Stimulated activated CD8-positive, alpha-beta memory T cell treated with anti-CD3 and anti-CD28 coated beads, Interleukin-7, amount 100 ng/mL, for 24 hours (primary cell): Measurements from ENCODE around the gene CCDC78.
"Not testable (repeated sequence)": the region's sequence is repeated elsewhere in the genome, so short reads cannot be mapped to it uniquely, and the experiment has no call there.

ENCODE experiments used
- DNase-seq: peaks from one replicate; pipeline ENCODE4 v3.0.0-alpha.2; 2020; ENCODE audit warnings: low read depth

The CCDC78 gene

DNA sequence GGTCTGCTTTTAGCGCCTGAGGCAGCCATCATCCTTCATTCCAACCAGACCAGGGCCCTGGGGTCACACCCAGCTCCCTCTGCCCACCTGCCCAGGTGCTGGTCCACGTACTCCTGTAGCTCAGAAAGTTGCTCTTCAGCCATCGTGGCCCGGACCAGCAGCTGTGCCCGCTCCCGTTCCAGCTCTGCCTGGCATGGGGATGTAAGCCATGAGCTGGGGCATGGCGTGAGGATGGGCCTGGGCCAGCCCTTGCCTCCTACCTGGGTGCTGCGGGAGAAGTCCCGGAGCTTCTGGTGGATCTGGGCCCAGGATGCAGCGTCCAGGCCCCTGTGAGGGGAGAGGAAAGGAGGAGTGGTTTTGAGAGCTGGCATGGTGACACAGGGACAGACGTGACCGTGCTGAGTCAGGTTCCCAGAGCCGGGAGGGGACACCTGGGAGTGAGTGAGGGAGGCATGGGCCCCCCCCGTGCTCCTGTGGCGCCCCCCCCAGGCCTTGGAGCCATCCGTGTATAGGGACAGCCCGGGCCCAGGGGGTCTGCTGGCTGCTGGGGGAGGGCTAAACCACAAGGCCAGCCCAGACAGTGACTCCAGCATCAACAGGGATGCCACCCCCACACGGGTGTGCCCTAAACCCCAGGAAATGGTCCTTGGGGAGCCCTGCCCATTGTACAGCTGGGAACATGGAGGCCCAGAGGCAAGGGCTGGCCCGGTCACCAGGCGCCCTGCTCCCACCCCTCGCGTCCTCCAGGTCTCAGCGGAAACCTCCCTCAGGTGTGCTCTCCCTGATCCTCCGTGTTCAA, 3.2 kb downstream of the CCDC78 start:
- DNase-seq: no peak

- DNase-seq: no peak
Measured at GRCh38 chr16:721765-722540, 4.3 kb downstream of the CCDC78 start.

DNA sequence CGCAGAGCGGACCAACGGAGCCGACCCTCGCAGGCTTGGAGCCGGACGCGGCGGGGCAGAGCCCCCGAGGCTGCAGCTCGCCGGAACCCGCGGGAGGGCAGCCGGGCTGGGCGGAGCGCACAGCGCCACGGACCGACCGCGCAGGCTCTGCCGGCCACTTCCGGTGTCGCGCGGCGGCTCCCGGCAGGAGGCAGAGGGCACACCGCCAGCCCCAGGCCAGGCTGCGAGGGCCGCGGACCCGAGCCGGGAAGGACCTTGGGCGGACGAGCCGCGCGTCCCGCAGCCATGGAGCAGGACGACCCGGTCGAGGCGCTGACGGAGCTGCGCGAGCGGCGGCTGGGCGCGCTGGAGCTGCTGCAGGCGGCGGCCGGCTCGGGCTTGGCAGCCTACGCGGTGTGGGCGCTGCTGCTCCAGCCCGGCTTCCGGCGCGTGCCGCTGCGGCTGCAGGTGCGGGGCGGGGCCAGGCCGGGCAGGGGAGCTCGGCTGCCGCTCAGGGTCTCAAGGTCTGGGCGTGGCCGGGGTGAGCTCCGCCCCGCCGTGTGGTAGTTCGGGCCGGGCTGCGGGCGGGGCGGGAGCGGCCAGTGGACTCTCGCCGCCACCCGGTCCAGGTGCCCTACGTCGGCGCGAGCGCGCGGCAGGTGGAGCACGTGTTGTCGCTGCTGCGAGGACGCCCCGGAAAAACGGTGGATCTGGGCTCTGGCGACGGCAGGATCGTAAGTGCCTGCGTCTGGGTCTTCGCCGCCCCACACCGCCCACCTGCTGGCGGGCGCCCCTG, 5.1 kb downstream of the CCDC78 start, which contains the start of gene ANTKMT:
ANTKMT (plus strand) TSS at position 157 of the 775 bp plus-strand sequence; CDS start at position 286, 129 bp downstream.
- no peak for DNase-seq

DNA sequence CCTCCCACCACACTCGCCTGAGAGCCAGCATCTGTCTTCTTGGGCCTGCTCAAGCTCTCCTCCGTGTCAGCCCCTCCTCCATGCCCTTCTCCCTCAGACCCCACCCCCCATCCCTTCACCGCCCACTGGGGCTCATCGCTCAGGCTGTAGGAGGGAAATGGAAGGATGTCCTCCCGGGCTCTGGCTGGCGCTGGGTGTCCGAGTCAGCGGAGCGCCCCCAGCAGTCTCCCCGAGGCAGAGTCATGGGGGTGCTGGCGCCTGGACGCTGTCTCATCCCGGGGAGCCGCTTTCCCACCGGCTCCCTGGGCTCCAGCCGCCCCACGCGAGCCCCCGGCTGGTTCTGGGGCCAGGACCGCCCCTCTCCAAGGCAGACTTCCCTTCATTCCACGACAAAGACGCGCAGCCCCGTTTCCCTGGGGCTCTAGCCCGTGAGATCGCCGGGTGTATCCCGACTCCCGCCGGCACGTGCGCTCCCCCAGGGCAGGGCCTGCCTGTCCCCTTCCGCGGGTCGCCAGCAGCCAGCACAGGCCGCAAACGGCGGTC, 5.7 kb downstream of the CCDC78 start:
- no peak for DNase-seq

DNA sequence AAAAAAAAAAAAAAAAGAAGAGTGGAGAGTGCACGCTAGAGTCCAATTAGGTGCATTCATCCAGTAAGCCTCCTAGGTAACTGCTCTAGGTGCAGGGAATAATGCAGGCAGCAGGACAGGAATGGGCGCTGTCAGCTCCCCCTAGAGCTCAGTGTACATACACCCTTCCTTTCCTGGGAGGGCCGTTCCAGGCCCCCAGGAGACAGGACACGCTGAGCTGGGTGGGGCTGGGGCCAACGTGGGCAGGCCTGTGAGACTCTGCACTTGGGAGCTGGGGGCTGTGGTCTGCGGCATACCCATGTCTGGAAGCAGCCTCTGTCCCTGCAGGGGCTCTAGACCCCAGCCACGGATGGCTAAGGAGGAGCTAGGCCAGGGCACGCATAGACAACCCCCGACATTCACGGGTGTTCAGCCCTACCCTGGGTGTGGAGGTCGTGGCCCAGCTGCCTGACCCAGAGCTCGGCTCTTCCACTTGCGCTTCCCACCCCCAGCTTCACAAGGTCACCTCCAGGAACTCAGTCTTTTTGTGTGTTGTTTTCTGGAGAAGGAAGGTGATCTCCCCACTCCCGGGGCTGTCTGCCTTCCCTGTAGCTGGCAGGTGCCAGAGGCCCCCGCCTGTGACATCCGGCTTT, 6.3 kb downstream of the CCDC78 start:
- no peak for DNase-seq

DNA sequence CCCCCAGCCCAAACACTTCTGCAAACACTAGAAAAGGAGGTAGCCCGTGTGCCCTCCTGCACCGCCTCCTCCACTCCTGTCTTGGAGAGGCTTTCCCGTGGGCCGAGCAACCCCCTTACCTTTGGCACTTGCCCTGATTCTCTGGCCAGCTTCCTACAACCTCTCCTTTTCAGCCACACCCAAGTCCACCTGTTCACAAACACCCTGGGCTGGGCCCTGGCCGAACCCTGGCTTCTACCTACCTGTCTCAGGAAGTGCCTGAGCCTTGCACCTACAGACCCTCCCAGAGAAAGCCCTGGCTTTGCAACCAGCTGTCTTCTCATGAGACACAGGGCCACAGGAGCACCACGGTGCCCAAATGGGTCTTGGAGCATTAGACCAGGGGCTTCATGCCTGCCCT, 7.3 kb downstream of the CCDC78 start:
- DNase-seq: no peak

GRCh38 chr16:718389-718788, 7.9 kb downstream of the CCDC78 start:
- DNase-seq: no peak

- no peak for DNase-seq
Measured at GRCh38 chr16:717450-718245, 8.6 kb downstream of the CCDC78 start.

DNA sequence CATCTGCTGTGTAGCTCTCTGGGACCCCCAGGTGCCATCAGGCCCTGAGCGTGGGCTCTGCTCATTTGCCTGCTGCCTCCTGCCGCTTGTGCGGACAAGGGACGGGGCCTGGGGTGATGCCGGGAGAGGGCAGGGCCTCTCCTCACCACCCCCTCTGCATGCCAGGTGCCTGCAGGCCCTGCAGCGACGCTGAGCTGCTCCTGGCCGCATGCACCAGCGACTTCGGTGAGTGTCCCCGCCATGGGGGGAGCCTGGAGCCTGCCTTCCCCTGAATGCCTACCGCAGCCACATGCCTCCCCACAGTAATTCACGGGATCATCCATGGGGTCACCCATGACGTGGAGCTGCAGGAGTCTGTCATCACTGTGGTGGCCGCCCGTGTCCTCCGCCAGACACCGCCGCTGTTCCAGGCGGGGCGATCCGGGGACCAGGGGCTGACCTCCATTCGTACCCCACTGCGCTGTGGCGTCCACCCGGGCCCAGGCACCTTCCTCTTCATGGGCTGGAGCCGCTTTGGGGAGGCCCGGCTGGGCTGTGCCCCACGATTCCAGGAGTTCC, 9.4 kb downstream of the CCDC78 start:
- no peak for DNase-seq

- DNase-seq: no peak
Measured at GRCh38 chr16:716200-716568, 10.1 kb downstream of the CCDC78 start.

- no peak for DNase-seq
Measured at GRCh38 chr16:715477-716199, 10.6 kb downstream of the CCDC78 start.

- peak; percentile 83 for DNase-seq
Measured at GRCh38 chr16:714558-715476, 11.4 kb downstream of the CCDC78 start, which contains the start of gene METRN. Gene METRN, plus strand, starts transcription at chr16:715118. Its CDS starts 172 bp downstream, at chr16:715290.

DNA sequence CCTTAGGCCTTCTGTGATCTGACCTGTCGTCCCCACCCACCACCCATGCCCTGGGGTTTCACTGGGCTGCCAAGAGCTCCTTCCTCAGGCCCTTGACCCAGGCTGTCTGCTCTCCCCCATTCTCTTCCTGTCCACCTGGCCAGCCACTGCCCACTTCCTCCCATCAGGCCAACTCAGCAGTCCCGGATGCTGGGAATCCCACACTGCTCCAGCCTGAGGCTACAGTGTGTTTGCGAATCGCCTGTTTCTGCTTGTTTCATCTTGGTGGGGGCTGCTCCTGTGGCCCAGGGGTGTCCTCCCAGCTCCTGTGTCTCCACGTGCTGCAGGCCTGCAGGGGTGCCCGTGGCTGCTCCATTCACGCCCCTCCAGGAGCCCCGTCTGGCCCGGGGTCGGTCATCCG, 12.2 kb downstream of the CCDC78 start:
- DNase-seq: no peak

DNA sequence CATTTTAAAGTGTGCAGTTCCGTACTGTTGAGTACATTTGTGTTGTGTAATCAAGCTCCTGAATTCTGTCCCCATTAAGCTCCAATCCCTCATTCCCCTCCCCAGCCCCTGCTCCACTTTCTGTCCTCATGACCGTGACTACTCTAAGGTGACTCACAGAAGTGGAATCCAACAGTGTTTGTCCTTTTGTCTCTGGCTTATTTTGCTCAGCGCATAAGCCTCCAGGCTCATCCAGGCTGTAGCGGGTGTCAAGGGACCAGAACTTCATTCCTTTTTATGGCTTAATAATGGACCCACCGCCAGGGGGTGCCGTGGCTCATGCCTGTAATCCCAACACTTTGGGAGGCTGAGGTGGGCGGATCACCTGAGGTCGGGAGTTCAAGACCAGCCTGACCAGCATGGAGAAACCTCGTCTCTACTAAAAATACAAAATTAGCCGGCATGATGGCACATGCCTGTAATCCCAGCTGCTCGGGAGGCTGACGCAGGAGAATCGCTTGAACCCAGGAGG, 13.4 kb downstream of the CCDC78 start:
- DNase-seq: not testable (repeated sequence)

DNA sequence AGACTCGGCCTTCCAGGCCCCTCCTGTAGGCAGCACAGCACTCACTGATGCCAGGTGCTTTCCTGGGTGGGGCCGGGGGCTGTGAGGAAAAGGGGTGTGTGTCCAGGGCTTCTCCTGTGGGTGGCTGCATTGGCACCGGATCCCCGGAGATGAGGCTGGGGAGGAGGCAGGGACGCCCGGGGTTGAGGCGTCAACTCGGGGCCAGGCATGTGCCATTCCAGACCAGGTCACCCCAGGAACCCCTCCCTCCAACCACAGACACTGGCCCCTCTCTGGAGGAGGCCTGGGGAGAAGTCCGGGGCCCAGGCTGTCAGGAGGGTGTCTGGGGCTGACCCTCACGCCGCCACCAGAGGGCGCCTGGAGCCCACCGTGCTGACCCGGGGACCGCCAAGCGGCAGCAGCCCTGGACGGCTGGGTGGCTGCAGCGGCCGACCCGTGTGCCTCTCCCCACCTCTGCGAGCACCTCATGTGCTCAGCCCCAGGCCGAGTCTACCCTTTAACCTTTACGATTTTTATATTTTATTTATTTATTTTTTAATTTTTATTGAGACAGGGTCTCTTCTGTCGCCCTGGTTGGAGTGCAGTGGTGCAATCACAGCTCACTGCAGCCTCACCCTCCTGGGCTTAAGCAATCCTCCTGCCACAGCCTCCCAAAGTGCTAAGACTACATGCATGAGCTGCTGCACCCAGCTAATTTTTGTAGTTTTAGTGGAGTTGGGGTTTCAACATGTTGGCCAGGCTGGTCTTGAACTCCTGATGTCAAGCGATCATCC, 14.5 kb downstream of the CCDC78 start:
- peak; percentile 63 for DNase-seq

- no peak for DNase-seq
Measured at GRCh38 chr16:711084-711483, 15.2 kb downstream of the CCDC78 start.

DNA sequence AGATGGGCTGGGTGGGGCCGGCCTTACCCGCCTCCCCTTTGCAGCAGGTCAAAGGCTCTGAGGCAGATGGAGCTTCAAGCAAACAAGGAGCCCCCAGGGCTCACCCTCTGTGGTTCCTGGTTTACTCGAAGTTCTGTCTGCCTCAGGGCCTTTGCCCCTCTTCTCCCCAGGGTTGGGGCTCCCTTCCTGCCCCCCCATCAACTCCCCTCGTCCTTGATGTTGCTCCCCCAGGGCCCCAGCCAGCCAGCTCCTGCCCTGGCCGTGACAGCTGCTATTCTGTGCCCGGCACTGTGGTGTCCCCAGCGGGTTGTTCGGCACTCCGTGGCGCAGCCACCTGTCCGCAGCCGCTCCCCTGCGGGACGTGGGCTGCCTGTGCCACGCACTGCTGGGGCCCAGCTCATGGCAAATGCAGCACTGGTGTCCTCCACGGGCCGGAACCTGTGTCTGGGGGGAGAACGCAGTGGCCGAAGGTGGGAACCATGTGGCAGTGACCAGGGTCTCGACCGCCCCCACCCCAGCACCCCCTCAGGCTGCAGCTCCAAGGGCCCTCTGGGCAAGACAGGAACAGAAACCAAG, 15.7 kb downstream of the CCDC78 start:
- no peak for DNase-seq
